HFF-Myc (cell line): ENCODE data around the gene PCDHGA10.

Experiments
- DNase-seq: peaks from one replicate; pipeline ENCODE4 v3.0.0-alpha.2; 2011; ENCODE audit warnings: low read depth; ENCODE audit errors: extremely low read depth
- H3K4me3 ChIP-seq: replicated peaks from 2 replicates; pipeline ENCODE4 v1.5.1; 2011; ENCODE audit warnings: low read depth, mild to moderate bottlenecking, control low read depth, low read length
- TF ChIP-seq, protein P1 (sequence below): IDR thresholded peaks from 2 replicates; pipeline ENCODE4 v1.5.1; 2012; ENCODE audit warnings: mild to moderate bottlenecking, low read depth, low read length, control low read depth; ENCODE audit errors: missing control alignments

Gene PCDHGA10

DNA sequence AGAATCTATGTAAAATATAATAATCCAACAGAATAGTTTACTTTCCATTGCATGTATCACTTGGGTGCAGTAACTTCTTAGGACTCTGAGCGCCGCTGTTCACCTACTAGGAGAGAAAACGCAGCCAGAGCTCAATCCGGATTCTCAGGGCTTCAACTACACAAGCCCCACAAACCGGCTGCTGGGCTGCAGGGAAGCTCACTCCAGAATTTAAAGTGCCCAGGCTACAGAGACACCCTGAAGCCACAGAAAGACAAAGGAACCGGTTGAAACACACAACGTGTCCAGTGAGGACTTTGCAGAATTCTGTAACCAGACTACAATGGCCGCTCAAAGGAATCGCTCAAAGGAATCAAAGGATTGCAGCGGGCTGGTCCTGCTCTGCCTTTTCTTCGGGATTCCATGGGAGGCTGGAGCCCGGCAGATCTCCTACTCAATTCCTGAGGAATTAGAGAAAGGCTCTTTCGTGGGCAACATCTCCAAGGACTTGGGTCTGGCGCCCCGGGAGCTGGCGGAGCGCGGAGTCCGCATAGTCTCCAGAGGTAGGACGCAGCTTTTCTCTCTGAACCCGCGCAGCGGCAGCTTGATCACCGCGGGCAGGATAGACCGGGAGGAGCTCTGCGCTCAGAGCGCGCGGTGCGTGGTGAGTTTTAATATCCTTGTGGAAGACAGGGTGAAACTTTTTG is at the start of gene PCDHGA10:
Gene PCDHGA10 (plus strand): TSS at position 134 of the 686 bp plus-strand sequence. CDS start 189 bp downstream, at position 323.
- H3K4me3 ChIP-seq, result peak within 1 kb of the TSS; percentile 43
- TF ChIP-seq, protein P1, sequence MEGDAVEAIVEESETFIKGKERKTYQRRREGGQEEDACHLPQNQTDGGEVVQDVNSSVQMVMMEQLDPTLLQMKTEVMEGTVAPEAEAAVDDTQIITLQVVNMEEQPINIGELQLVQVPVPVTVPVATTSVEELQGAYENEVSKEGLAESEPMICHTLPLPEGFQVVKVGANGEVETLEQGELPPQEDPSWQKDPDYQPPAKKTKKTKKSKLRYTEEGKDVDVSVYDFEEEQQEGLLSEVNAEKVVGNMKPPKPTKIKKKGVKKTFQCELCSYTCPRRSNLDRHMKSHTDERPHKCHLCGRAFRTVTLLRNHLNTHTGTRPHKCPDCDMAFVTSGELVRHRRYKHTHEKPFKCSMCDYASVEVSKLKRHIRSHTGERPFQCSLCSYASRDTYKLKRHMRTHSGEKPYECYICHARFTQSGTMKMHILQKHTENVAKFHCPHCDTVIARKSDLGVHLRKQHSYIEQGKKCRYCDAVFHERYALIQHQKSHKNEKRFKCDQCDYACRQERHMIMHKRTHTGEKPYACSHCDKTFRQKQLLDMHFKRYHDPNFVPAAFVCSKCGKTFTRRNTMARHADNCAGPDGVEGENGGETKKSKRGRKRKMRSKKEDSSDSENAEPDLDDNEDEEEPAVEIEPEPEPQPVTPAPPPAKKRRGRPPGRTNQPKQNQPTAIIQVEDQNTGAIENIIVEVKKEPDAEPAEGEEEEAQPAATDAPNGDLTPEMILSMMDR, result peak; percentile 62
- no peak for DNase-seq

DNA sequence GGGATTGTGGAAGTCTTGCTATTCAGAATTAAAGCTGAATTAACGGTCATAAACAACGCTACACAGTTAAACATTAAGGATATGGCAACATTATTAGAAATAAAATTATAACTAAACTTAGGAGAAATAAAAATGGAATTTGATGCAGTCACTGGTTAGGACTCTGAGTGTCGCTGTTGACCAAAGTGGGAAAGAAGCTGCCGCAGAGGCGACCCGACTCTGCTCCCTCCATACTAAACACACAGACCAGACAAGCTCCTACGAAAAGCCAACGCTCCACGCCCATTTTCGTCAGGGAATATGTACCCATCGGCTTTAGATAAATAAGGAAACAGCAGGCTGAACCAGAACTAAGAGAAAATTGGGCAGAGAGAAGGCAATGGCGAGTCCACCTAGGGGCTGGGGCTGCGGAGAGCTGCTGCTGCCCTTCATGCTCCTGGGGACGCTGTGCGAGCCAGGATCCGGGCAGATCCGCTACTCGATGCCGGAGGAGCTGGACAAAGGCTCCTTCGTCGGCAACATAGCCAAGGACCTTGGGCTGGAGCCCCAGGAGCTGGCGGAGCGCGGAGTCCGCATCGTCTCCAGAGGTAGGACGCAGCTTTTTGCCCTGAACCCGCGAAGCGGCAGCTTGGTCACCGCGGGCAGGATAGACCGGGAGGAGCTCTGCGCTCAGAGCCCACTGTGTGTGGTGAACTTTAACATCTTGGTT is 48.7 kb upstream of the PCDHGA10 start, which contains the start of gene PCDHGA5:
Gene PCDHGA5 (plus strand): TSS at position 211 of the 709 bp plus-strand sequence. CDS start 169 bp downstream, at position 380.
- no peak for DNase-seq
- TF ChIP-seq, protein P1, result no peak

DNA sequence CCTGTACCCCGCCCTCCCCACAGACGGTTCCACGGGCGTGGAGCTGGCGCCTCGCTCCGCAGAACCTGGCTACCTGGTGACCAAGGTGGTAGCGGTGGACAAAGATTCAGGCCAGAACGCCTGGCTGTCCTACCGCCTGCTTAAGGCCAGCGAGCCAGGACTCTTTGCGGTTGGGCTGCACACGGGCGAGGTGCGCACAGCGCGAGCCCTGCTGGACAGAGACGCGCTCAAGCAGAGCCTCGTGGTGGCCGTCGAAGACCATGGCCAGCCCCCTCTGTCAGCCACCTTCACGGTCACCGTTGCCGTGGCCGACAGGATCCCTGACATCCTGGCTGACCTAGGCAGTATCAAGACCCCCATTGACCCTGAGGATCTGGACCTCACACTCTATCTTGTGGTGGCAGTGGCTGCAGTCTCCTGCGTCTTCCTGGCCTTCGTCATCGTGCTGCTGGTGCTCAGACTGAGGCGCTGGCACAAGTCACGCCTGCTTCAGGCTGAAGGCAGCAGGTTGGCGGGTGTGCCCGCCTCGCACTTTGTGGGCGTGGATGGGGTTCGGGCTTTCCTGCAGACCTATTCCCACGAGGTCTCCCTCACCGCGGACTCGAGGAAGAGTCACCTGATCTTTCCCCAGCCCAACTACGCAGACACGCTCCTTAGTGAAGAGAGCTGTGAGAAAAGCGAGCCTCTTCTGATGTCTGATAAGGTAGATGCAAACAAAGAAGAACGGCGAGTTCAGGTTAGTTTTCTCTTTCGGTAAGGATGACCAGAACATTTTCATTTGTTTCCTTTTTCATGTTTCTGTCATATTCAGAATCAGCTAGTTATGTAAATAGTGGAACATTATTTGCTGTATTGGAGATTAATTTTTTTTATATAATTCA is 46.5 kb upstream of the PCDHGA10 start:
- DNase-seq, result no peak
- H3K4me3 ChIP-seq, result no peak overlapping the region
- TF ChIP-seq, protein P1, result no peak

More for the DNA sequence above, 48.7 kb upstream of the PCDHGA10 start, which contains the start of gene PCDHGA5:
- H3K4me3 ChIP-seq, result no peak within 1 kb of the TSS

DNA sequence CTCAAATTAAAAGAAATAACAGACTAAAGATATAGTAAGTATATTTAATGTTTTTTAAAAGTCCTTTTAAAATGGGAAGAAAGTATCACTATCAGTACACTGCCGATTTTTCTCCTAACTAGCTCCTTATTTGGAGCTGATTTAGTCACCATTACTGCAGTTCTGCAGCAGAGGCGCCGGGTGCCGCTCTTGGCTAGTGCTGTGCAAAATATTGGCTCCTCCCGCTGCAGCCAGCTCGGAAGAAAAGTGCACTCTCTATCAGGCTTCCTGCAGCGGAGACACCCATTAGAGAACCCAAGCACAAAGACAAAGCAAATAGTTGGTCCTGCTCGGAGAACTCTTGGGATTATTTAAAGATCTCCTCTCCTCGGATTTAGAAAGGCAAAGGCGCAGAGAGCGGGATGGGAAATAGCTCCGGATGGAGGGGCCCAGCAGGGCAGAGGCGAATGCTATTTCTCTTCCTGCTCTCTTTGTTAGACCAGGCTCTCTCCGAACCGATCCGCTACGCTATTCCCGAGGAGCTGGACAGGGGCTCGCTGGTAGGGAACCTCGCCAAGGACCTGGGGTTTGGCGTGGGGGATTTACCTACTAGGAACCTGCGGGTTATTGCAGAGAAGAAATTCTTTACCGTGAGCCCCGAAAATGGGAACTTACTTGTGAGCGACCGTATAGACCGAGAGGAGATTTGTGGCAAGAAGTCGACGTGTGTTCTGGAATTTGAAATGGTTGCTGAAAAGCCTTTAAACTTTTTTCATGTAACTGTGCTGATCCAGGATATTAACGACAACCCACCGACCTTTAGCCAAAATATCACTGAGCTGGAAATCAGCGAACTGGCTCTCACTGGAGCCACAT is 42.6 kb upstream of the PCDHGA10 start, which contains the start of gene PCDHGB3:
Gene PCDHGB3 (plus strand): TSS at position 249 of the 855 bp plus-strand sequence. CDS start 153 bp downstream, at position 402.
- H3K4me3 ChIP-seq, result peak within 1 kb of the TSS; percentile 20
- DNase-seq, result no peak
- TF ChIP-seq, protein P1, result peak; percentile 57

DNA sequence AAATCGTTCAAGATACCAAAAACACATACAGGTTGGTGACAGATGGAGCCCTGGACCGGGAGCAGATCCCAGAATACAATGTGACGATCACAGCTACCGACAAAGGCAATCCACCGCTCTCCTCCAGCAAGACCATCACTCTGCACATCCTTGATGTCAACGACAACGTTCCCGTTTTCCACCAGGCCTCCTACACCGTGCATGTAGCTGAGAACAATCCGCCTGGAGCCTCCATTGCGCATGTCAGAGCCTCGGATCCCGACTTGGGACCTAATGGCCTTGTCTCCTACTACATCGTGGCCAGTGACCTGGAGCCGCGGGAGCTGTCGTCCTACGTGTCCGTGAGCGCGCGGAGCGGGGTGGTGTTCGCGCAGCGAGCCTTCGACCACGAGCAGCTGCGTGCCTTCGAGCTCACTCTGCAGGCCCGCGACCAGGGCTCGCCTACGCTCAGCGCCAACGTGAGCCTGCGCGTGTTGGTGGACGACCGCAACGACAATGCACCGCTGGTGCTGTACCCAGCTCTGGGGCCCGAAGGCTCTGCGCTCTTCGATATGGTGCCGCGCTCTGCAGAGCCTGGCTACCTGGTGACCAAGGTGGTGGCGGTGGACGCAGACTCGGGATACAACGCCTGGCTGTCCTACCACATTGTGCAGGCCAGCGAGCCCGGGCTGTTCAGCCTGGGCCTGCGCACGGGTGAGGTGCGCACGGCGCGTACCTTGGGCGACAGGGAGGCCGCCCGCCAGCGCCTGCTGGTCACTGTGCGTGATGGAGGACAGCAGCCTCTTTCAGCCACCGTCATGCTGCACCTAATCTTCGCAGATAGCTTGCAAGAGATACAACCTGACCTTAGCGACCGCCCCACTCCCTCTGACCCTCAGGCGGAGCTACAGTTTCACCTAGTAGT is 41.0 kb upstream of the PCDHGA10 start:
- no peak for DNase-seq
- TF ChIP-seq, protein P1, result no peak
- H3K4me3 ChIP-seq, result no peak overlapping the region
